GM12892 (cell line): ENCODE results near the gene HACD1.

Experiments
- DNase-seq: peaks from one replicate; pipeline ENCODE4 v3.0.0; 2011; ENCODE audit not compliant: insufficient read length
- FAIRE-seq: peaks from 2 replicates; lab custom pipeline; 2011; peaks lifted over from hg19 to GRCh38; lab: Jason Lieb, UNC
- POLR2A ChIP-seq: IDR thresholded peaks from 2 replicates; pipeline ENCODE4 v1.6.1; 2011; ENCODE audit warnings: low read depth, low read length, control low read depth
- POLR2AphosphoS5 ChIP-seq: IDR thresholded peaks from 2 replicates; pipeline ENCODE4 v1.6.1; 2011; ENCODE audit warnings: low read depth, low read length, control low read depth
- TAF1 ChIP-seq: IDR thresholded peaks from 2 replicates; pipeline ENCODE4 v1.6.1; 2011; ENCODE audit warnings: low read depth, mild to moderate bottlenecking, control low read depth, low read length, borderline replicate concordance

Gene HACD1

GRCh38 chr10:17557459-17557858 lies 59.7 kb downstream of the HACD1 start:
- no peak for TF ChIP-seq POLR2A
- TF ChIP-seq TAF1, result no peak
- no peak for TF ChIP-seq POLR2AphosphoS5
- DNase-seq (no peak), FAIRE-seq (no peak)

GRCh38 chr10:17548770-17549169 lies 68.4 kb downstream of the HACD1 start:
- TF ChIP-seq POLR2A (no peak), TAF1 (no peak), POLR2AphosphoS5 (no peak)
- FAIRE-seq (no peak), DNase-seq (no peak)

DNA sequence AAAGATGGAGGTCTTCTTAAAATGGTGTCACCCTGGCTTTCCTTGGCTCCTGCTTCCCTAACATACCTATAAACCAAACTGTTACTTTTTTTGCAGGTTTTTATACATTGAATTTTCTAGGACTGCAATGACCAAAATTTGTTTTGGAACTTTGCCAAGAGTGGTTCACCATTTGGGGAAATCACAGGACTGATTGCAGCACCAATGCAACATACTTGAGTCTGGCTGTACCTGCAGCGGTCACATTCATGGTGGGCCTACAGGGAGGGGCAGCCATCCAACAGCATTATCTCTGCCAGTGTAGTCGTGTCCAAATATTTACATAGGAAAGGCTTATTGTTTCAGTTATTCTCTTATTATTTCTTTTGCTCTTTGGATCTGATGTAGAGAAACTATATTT lies 69.0 kb downstream of the HACD1 start:
- no peak for FAIRE-seq
- DNase-seq, result no peak
- TF ChIP-seq POLR2A (no peak), POLR2AphosphoS5 (no peak), TAF1 (no peak)

GRCh38 chr10:17547060-17547459 lies 70.1 kb downstream of the HACD1 start:
- TF ChIP-seq TAF1 (no peak), POLR2AphosphoS5 (no peak), POLR2A (no peak)
- FAIRE-seq (no peak), DNase-seq (no peak)

- DNase-seq, result no peak
- no peak for FAIRE-seq
- TF ChIP-seq POLR2AphosphoS5 (no peak), TAF1 (no peak), POLR2A (no peak)
These were observed 72.7 kb downstream of the HACD1 start for GRCh38 chr10:17544465-17544864.
